Measurements from ENCODE around the gene PRPF18.

PRPF18 gene

DNA sequence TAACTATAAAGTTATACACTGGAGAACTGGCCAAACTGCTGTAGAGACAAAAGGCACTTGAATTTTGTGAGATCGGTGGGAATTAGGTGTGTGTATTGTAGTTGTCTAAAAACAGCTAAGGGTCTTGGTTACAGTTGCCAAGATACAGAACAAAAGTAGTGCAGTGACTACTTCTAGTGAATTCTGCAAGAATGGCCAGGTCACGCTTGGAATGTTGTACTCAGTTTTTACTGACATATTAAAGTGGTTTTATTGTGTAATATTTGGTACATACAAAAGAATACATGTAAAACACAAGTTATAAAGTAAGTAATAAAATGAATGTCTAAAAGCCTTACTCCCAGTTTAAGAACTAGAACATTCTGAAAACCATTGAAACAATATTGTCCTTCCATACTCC lies 42.4 kb downstream of the PRPF18 start:
- TF ChIP-seq, protein P1, sequence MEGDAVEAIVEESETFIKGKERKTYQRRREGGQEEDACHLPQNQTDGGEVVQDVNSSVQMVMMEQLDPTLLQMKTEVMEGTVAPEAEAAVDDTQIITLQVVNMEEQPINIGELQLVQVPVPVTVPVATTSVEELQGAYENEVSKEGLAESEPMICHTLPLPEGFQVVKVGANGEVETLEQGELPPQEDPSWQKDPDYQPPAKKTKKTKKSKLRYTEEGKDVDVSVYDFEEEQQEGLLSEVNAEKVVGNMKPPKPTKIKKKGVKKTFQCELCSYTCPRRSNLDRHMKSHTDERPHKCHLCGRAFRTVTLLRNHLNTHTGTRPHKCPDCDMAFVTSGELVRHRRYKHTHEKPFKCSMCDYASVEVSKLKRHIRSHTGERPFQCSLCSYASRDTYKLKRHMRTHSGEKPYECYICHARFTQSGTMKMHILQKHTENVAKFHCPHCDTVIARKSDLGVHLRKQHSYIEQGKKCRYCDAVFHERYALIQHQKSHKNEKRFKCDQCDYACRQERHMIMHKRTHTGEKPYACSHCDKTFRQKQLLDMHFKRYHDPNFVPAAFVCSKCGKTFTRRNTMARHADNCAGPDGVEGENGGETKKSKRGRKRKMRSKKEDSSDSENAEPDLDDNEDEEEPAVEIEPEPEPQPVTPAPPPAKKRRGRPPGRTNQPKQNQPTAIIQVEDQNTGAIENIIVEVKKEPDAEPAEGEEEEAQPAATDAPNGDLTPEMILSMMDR (conservative IDR thresholded peaks at IDR 0.05; ENCODE audit: low read depth, low read length) = no peak
- H3K4me3 ChIP-seq (ENCODE audit: low read depth, low read length) = no peak overlapping the region
- DNase-seq (ENCODE audit: low read depth) = peak; percentile 74

DNA sequence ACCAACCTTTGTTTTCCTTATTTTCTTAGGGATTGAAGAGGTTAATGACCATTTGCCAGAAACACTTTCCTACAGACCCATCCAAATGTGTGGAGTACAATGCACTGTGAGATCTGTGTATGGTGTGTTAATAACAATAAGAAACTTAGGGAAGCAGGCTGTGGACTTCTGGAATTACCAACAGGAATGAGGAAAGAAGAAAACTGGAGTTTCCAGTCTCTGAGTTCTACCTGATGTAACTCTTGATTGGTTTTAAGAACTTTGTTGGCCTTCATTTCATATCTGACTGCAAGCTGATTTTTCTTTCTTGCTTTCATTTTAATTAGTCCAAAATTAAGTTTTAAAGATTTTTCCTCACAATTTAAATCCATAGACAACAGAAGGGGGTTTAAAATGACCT lies 43.5 kb downstream of the PRPF18 start:
- no peak overlapping the region for H3K4me3 ChIP-seq (ENCODE audit: low read depth, low read length)
- TF ChIP-seq, protein P1 (conservative IDR thresholded peaks at IDR 0.05; ENCODE audit: low read depth, low read length) = no peak
- no peak for DNase-seq (ENCODE audit: low read depth)

DNA sequence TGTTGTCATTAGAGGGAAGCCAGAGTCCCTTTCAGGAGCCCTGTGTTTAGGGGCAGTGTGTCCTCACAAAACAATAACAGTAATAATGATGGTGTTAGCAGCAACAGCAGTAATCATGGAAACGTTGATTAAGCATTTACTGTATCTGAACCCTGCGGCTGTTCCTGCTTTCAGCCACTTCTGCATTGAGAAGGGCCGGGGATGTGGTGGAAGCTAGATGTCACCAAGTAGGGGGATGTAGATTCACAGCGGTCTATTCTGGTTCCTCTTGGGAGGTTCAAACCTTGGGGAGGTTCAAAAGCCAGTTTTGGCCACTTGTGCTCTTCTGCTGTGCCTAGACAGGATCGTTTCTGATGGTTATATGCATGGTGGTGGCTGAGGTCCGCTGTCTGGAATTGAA lies 44.8 kb downstream of the PRPF18 start:
- DNase-seq (ENCODE audit: low read depth) = no peak
- TF ChIP-seq, protein P1 (conservative IDR thresholded peaks at IDR 0.05; ENCODE audit: low read depth, low read length) = no peak
- H3K4me3 ChIP-seq (ENCODE audit: low read depth, low read length) = no peak overlapping the region

DNA sequence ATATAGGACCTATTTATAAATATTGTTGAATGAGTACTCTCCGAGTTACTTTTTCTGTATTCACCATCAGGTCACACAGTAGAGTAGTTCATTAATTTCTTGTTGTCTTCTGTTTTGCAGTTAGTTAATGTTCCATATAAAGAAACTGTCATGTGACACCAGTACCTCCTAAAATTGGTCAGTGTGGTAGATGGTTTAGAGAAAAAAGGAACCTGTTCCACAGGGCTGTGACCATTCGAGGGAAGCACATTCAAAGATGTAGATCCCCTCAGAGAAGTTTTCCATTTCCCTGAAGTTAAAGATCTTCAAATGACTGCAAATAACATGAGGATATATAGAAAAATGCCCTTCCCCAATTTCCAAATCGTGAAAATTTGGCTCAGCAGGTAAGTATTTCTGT lies 45.7 kb downstream of the PRPF18 start:
- TF ChIP-seq, protein P1 (conservative IDR thresholded peaks at IDR 0.05; ENCODE audit: low read depth, low read length) = no peak
- no peak for DNase-seq (ENCODE audit: low read depth)
- H3K4me3 ChIP-seq (ENCODE audit: low read depth, low read length) = no peak overlapping the region

DNA sequence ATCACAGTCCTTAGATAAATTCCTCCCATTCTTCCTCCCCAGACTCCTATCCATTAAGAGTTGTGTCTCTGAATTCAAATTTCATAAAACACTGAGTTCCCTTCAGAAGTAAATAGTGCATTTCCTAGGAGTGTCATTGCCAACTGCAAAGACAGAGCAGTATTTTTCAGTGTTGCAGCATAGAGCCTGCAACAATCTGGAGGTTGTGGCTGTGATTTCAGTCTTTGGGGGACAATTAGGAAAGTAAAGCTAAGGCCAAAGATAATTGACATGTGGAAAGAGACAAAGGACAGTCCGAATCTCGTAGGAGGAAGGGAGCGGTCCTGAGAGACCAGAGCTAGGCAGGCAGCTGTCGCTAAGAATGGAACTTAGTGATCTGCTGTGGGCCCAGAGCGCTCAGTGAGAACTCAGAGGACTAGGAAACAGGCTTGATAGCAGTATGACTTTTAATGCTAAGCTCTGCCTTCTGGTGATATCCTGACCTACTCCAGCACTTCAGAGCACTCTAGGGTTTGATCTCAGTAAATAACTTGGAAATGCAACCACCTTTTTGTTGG lies 46.2 kb downstream of the PRPF18 start:
- H3K4me3 ChIP-seq (ENCODE audit: low read depth, low read length) = no peak overlapping the region
- TF ChIP-seq, protein P1 (conservative IDR thresholded peaks at IDR 0.05; ENCODE audit: low read depth, low read length) = no peak
- no peak for DNase-seq (ENCODE audit: low read depth)

DNA sequence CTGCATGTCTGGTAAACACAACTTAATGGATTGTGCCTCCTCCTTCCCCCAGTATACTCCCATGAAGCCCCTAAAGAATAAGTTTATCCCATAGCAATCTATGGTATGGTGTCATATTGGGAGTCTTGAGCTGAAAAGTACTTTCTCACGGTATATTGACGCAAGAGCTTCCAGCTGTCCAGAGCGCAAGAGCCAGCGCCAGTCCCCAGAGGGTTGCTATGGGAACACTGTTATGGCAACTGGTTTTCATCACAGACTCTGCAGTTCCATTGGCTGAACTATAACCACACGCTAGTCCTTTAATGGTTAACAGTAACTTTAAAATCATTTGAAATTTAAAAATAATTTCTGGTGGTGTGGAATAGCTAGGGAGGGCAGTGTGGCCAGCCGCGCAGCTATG lies 46.9 kb downstream of the PRPF18 start:
- peak; percentile 95 for DNase-seq (ENCODE audit: low read depth)

DNA sequence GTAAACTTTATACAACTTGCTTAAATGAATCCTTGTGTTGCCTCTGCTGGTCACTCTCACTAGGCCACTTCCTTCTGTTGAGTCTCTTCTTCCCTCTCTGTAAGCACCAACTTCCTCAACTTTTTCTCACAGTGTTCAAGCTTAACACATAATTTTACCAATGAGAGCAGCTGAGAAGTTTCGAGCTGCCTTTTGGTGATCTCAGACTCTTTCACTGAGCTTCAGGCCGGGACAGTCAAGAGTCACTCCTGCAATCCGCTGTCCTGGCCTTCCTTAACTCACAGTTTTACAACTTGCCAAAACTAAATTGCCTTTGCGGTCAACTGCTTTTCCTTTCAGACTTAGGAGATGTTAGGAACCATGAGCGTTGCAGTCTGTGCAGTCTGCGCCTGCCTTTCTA lies 47.4 kb downstream of the PRPF18 start:
- H3K4me3 ChIP-seq (ENCODE audit: low read depth, low read length) = no peak overlapping the region
- TF ChIP-seq, protein P1 (conservative IDR thresholded peaks at IDR 0.05; ENCODE audit: low read depth, low read length) = no peak
- DNase-seq (ENCODE audit: low read depth) = no peak

More for the DNA sequence above, 46.9 kb downstream of the PRPF18 start:
- H3K4me3 ChIP-seq (ENCODE audit: low read depth, low read length) = no peak overlapping the region
- TF ChIP-seq, protein P1 (conservative IDR thresholded peaks at IDR 0.05; ENCODE audit: low read depth, low read length) = no peak
